Measurements from ENCODE around the gene MSI2.
A peak's percentile ranks its signal among the peaks of the same experiment; 100 is the strongest.

The MSI2 gene

GRCh38 chr17:57236686-57237299, 19.5 kb upstream of the MSI2 start:
- Histone ChIP-seq H3K4ac (ENCODE audit: low read length) (no peak overlapping the region), H3K9ac (ENCODE audit: low read depth, low read length, poor library complexity) (no peak overlapping the region), H3K14ac (ENCODE audit: low read length) (no peak overlapping the region), H3K23ac (ENCODE audit: low read depth, low read length, poor library complexity) (no peak overlapping the region), H3K4me1 (ENCODE audit: control insufficient read depth in 2 of 2, insufficient read depth in 1 of 2, low read depth in 1 of 2, low read length in 2 of 2) (peaks cover 4 to 6% of the 10 kb centered on the region in 2 donors), H2BK15ac (ENCODE audit: low read length) (peak overlapping the region; percentile 69), H2BK5ac (ENCODE audit: low read length) (peak overlapping the region; percentile 66), H3K27ac (replicated peaks; ENCODE audit: low read length) (no peak overlapping the region), H4K8ac (ENCODE audit: low read depth, low read length) (no peak overlapping the region), H3K4me3 (ENCODE audit: low read length in 2 of 2) (no peak overlapping the region), H3K27me3 (ENCODE audit: control insufficient read depth in 3 of 3, insufficient read depth in 3 of 3, low read depth in 1 of 3, low read length in 3 of 3) (no peaks in the 10 kb centered on the region), H3K9me3 (replicated peaks in 1 of 2; ENCODE audit: control insufficient read depth in 2 of 2, insufficient read depth in 1 of 2, low read depth in 1 of 2, low read length in 2 of 2) (no peaks in the 10 kb centered on the region), H4K91ac (ENCODE audit: low read depth, low read length, poor library complexity) (no peak overlapping the region), H2AFZ (ENCODE audit: low read length) (peak overlapping the region; percentile 10), H2BK12ac (ENCODE audit: low read length) (no peak overlapping the region), H3K18ac (ENCODE audit: low read length) (peak overlapping the region; percentile 40), H2AK5ac (ENCODE audit: low read depth, low read length) (no peak overlapping the region), H3K36me3 (replicated peaks in 1 of 2; ENCODE audit: control insufficient read depth in 2 of 2, insufficient read depth in 2 of 2, low read length in 2 of 2) (no peaks in the 10 kb centered on the region), H2BK120ac (ENCODE audit: low read depth, low read length) (peak overlapping the region; percentile 51), H3K4me2 (ENCODE audit: insufficient read depth, low read length, poor library complexity, severe bottlenecking) (no peak overlapping the region), H3K79me1 (ENCODE audit: low read depth, low read length) (no peaks in the 10 kb centered on the region)
- WGBS, 2 donors (ENCODE audit: extremely low coverage in 2 of 2, insufficient read length in 2 of 2, insufficient replicate concordance in 1 of 2) = no CpG with 5 or more reads among the region's 5 CpGs
- DNase-seq (ENCODE audit: low spot score) = no peak

- no peak overlapping the region for H4K91ac ChIP-seq (ENCODE audit: low read depth, low read length, poor library complexity)
- no peak overlapping the region for H2AK5ac ChIP-seq (ENCODE audit: low read depth, low read length)
- no peak overlapping the region for H2BK120ac ChIP-seq (ENCODE audit: low read depth, low read length)
- no peak overlapping the region for H2AFZ ChIP-seq (ENCODE audit: low read length)
- peaks cover 0 to 3% of the 10 kb centered on the region in 2 donors for H3K4me1 ChIP-seq (ENCODE audit: control insufficient read depth in 2 of 2, insufficient read depth in 1 of 2, low read depth in 1 of 2, low read length in 2 of 2)
- WGBS, 2 donors (ENCODE audit: extremely low coverage in 2 of 2, insufficient read length in 2 of 2, insufficient replicate concordance in 1 of 2) = no CpG with 5 or more reads among the region's 3 CpGs
- H3K14ac ChIP-seq (ENCODE audit: low read length) = no peak overlapping the region
- no peaks in the 10 kb centered on the region for H3K9me3 ChIP-seq (replicated peaks in 1 of 2; ENCODE audit: control insufficient read depth in 2 of 2, insufficient read depth in 1 of 2, low read depth in 1 of 2, low read length in 2 of 2)
- no peak overlapping the region for H3K27ac ChIP-seq (replicated peaks; ENCODE audit: low read length)
- no peaks in the 10 kb centered on the region for H3K79me1 ChIP-seq (ENCODE audit: low read depth, low read length)
- no peak overlapping the region for H3K23ac ChIP-seq (ENCODE audit: low read depth, low read length, poor library complexity)
- no peak overlapping the region for H3K9ac ChIP-seq (ENCODE audit: low read depth, low read length, poor library complexity)
- no peak overlapping the region for H3K18ac ChIP-seq (ENCODE audit: low read length)
- no peak overlapping the region for H3K4me2 ChIP-seq (ENCODE audit: insufficient read depth, low read length, poor library complexity, severe bottlenecking)
- no peak overlapping the region for H4K8ac ChIP-seq (ENCODE audit: low read depth, low read length)
- no peaks in the 10 kb centered on the region for H3K27me3 ChIP-seq (ENCODE audit: control insufficient read depth in 3 of 3, insufficient read depth in 3 of 3, low read depth in 1 of 3, low read length in 3 of 3)
- no peak for DNase-seq (ENCODE audit: low spot score)
- H3K4ac ChIP-seq (ENCODE audit: low read length) = no peak overlapping the region
- no peak overlapping the region for H2BK5ac ChIP-seq (ENCODE audit: low read length)
- H2BK15ac ChIP-seq (ENCODE audit: low read length) = no peak overlapping the region
- H3K36me3 ChIP-seq (replicated peaks in 1 of 2; ENCODE audit: control insufficient read depth in 2 of 2, insufficient read depth in 2 of 2, low read length in 2 of 2) = no peaks in the 10 kb centered on the region
- H2BK12ac ChIP-seq (ENCODE audit: low read length) = no peak overlapping the region
- H3K4me3 ChIP-seq (ENCODE audit: low read length in 2 of 2) = no peak overlapping the region
Measured at GRCh38 chr17:57240648-57241047, 15.7 kb upstream of the MSI2 start.

GRCh38 chr17:57242148-57242547, 14.2 kb upstream of the MSI2 start:
- no CpG with 5 or more reads among the region's 7 CpGs for WGBS, 2 donors (ENCODE audit: extremely low coverage in 2 of 2, insufficient read length in 2 of 2, insufficient replicate concordance in 1 of 2)
- H3K27ac ChIP-seq (replicated peaks; ENCODE audit: low read length) = no peak overlapping the region

GRCh38 chr17:57243171-57243622, 13.1 kb upstream of the MSI2 start:
- no peak overlapping the region for H3K4me2 ChIP-seq (ENCODE audit: insufficient read depth, low read length, poor library complexity, severe bottlenecking)
- no peak overlapping the region for H3K4ac ChIP-seq (ENCODE audit: low read length)
- WGBS, 2 donors (ENCODE audit: extremely low coverage in 2 of 2, insufficient read length in 2 of 2, insufficient replicate concordance in 1 of 2) = no CpG with 5 or more reads among the region's 13 CpGs
- no peak overlapping the region for H2BK5ac ChIP-seq (ENCODE audit: low read length)
- peak overlapping the region; percentile 77 for H2AK5ac ChIP-seq (ENCODE audit: low read depth, low read length)
- peak overlapping the region; percentile 8 for H2BK15ac ChIP-seq (ENCODE audit: low read length)
- peak overlapping the region; percentile 88 for H3K18ac ChIP-seq (ENCODE audit: low read length)
- peaks cover 0 to under 1% of the 10 kb centered on the region in 2 donors for H3K9me3 ChIP-seq (replicated peaks in 1 of 2; ENCODE audit: control insufficient read depth in 2 of 2, insufficient read depth in 1 of 2, low read depth in 1 of 2, low read length in 2 of 2)
- peak overlapping the region; percentile 42 for H3K14ac ChIP-seq (ENCODE audit: low read length)
- no peak overlapping the region for H3K23ac ChIP-seq (ENCODE audit: low read depth, low read length, poor library complexity)
- peaks cover 0 to 2% of the 10 kb centered on the region in 2 donors for H3K4me1 ChIP-seq (ENCODE audit: control insufficient read depth in 2 of 2, insufficient read depth in 1 of 2, low read depth in 1 of 2, low read length in 2 of 2)
- H2BK12ac ChIP-seq (ENCODE audit: low read length) = peak overlapping the region; percentile 24
- H3K9ac ChIP-seq (ENCODE audit: low read depth, low read length, poor library complexity) = no peak overlapping the region
- H2BK120ac ChIP-seq (ENCODE audit: low read depth, low read length) = no peak overlapping the region
- H4K8ac ChIP-seq (ENCODE audit: low read depth, low read length) = no peak overlapping the region
- no peak overlapping the region for H2AFZ ChIP-seq (ENCODE audit: low read length)
- H3K4me3 ChIP-seq (ENCODE audit: low read length in 2 of 2) = no peak overlapping the region
- H3K79me1 ChIP-seq (ENCODE audit: low read depth, low read length) = no peaks in the 10 kb centered on the region
- H3K27ac ChIP-seq (replicated peaks; ENCODE audit: low read length) = no peak overlapping the region
- no peaks in the 10 kb centered on the region for H3K27me3 ChIP-seq (ENCODE audit: control insufficient read depth in 3 of 3, insufficient read depth in 3 of 3, low read depth in 1 of 3, low read length in 3 of 3)
- no peaks in the 10 kb centered on the region for H3K36me3 ChIP-seq (replicated peaks in 1 of 2; ENCODE audit: control insufficient read depth in 2 of 2, insufficient read depth in 2 of 2, low read length in 2 of 2)
- DNase-seq (ENCODE audit: low spot score) = peak; percentile 79
- H4K91ac ChIP-seq (ENCODE audit: low read depth, low read length, poor library complexity) = no peak overlapping the region

More at GRCh38 chr17:57242148-57242547, 14.2 kb upstream of the MSI2 start:
- Histone ChIP-seq H2BK5ac (ENCODE audit: low read length) (no peak overlapping the region), H2AK5ac (ENCODE audit: low read depth, low read length) (no peak overlapping the region), H3K4me2 (ENCODE audit: insufficient read depth, low read length, poor library complexity, severe bottlenecking) (no peak overlapping the region), H2BK12ac (ENCODE audit: low read length) (no peak overlapping the region), H3K4me1 (ENCODE audit: control insufficient read depth in 2 of 2, insufficient read depth in 1 of 2, low read depth in 1 of 2, low read length in 2 of 2) (peaks cover 0 to 3% of the 10 kb centered on the region in 2 donors), H3K4ac (ENCODE audit: low read length) (no peak overlapping the region), H3K23ac (ENCODE audit: low read depth, low read length, poor library complexity) (no peak overlapping the region), H3K9ac (ENCODE audit: low read depth, low read length, poor library complexity) (peak overlapping the region; percentile 50), H3K36me3 (replicated peaks in 1 of 2; ENCODE audit: control insufficient read depth in 2 of 2, insufficient read depth in 2 of 2, low read length in 2 of 2) (no peaks in the 10 kb centered on the region), H4K8ac (ENCODE audit: low read depth, low read length) (no peak overlapping the region), H2BK15ac (ENCODE audit: low read length) (no peak overlapping the region), H3K27me3 (ENCODE audit: control insufficient read depth in 3 of 3, insufficient read depth in 3 of 3, low read depth in 1 of 3, low read length in 3 of 3) (no peaks in the 10 kb centered on the region), H3K18ac (ENCODE audit: low read length) (no peak overlapping the region), H3K4me3 (ENCODE audit: low read length in 2 of 2) (no peak overlapping the region), H3K79me1 (ENCODE audit: low read depth, low read length) (no peaks in the 10 kb centered on the region), H2AFZ (ENCODE audit: low read length) (no peak overlapping the region), H2BK120ac (ENCODE audit: low read depth, low read length) (no peak overlapping the region), H4K91ac (ENCODE audit: low read depth, low read length, poor library complexity) (no peak overlapping the region), H3K9me3 (replicated peaks in 1 of 2; ENCODE audit: control insufficient read depth in 2 of 2, insufficient read depth in 1 of 2, low read depth in 1 of 2, low read length in 2 of 2) (no peaks in the 10 kb centered on the region), H3K14ac (ENCODE audit: low read length) (no peak overlapping the region)
- DNase-seq (ENCODE audit: low spot score) = no peak

Measured in neuronal stem cell (in vitro differentiated cells).